Measurements from ENCODE around the gene UNC5C.

UNC5C gene

DNA sequence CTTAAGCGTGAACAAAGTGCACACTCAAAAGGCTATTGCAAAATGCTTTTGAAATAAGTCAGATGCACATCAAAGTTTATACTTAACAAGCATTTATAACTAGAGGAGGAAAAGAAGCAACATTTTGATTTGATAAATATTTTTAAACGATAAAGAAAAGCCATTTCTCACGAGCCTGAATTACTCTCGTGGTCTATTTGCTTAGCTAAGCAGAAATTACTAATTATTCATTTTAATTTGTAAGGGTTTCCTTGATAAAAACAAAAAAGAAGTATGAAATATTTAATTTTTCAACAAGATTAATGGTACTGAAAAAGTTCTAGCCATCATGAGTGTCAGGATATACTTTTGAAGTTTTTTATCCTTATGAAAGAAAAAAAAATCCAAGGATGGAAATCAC is 78.2 kb downstream of the UNC5C start:
- in situ Hi-C loops (cut with MboI; ENCODE audit: low sequenced_read_pairs): no loop called here

DNA sequence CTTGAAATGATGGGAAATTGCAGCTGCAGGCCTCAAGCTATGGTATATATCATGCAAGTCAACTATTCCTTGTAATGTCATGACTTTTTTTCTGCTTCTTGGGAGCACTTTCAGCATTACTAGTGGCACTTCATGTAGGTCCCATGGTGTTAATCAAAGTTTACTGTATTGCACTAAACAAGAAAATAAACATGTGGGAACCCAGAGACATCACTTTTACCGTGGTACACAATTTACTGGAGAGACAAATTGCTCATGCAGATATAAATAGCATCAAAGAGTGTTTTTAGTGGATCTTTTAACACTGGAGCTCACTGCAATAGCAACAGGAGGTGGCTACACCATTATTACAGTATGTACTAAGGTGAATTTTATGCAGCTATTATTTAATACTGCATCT is 79.2 kb downstream of the UNC5C start:
- in situ Hi-C loops (cut with MboI; ENCODE audit: low sequenced_read_pairs): no loop called here

DNA sequence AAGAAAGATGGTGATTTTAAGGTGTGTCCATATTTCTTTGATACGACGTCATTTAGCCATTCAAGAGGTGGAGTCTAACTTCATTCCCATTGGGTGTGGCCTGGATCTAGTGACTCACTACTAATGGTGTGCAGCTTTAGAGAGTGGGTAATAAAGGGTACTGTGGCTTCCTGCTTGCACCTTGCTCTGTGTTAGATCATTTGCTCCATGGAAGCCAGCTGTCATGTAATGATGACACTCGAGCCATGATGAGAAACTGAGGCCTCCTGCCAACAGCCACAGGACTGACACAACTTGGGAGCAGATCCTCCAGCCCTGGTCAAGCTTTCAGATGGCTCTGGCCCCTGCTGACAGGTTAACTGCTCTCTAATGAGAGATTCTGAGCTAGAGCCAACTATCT is 82.0 kb downstream of the UNC5C start:
- in situ Hi-C loops (cut with MboI; ENCODE audit: low sequenced_read_pairs): no loop called here

DNA sequence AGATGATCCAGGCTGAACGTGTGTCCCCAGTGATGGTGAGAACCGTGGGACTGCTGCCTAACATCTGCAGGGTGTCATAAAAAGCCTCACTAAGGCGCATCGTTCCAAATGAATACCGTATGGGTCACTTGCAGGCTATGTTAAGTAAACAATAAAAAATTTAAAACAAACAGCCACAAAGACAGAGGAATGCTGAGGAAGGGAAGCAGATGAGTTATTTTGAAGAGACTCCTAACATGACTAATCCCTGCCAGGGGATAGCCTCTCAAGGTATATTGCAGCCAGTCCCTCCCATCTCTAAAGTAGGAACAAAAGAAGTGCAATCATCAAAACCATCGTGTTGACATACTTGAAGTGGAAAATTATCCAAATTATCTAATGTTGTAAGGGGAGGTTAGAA is 83.8 kb downstream of the UNC5C start:
- in situ Hi-C loops (cut with MboI; ENCODE audit: low sequenced_read_pairs): no loop called here

DNA sequence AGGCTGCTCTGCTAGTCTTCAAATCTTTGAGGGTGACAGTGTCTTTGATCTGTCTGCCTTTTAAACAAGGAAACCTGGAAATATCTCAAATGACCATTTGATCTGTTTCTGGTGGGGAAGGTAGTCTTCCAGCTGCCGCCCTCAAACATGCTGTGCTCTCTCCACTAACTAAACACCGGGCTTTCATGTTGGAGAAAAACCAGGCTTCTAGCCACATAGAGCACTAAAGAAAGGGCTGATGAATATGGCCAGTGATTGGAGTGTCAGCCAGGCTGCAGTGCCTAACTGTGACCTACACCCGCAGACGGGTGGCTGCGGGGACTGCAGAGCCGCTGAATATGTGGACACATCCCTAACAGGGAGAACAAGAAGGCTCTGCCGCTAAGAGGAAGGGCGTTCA is 85.9 kb downstream of the UNC5C start:
- in situ Hi-C loops (cut with MboI; ENCODE audit: low sequenced_read_pairs): no loop called here

DNA sequence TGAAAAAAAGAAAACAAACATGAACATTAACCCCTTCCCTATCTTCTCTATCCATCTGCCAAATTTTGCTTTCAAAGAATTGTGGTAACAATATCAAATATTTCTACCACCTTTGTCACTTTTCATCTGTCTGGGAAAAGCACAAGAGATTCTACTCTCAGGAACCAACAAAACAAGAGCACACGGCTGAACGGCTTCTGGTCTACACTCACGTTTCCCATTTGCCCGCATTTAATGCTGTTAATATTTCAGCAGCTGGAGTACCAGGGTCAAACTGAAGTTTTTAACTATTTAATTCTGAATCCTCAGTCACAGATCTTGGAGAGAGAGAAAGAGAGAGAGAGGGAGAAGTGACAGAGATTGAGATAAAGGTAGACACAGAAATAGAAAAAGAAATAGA is 91.4 kb downstream of the UNC5C start:
- in situ Hi-C loops (cut with MboI; ENCODE audit: low sequenced_read_pairs): no loop called here

DNA sequence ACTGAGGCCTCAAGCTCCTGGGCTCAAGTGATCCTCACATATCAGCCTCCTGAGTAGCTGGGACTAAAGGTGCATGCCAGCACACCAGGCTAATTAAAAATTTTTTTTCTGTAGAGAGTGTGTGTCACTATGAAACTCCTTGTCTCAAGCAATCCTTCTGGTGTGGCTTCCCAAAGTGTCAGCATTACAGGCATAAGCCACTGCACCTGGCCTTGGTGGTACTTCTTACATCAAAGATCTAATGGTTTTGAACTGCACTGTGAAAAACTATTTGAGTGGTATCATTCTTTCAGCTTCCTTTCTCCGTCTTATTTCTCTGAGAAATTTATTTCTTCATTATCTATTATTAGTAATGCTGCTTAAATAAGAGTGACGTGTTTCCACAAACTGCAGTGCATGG is 98.5 kb downstream of the UNC5C start:
- in situ Hi-C loops (cut with MboI; ENCODE audit: low sequenced_read_pairs): no loop called here

DNA sequence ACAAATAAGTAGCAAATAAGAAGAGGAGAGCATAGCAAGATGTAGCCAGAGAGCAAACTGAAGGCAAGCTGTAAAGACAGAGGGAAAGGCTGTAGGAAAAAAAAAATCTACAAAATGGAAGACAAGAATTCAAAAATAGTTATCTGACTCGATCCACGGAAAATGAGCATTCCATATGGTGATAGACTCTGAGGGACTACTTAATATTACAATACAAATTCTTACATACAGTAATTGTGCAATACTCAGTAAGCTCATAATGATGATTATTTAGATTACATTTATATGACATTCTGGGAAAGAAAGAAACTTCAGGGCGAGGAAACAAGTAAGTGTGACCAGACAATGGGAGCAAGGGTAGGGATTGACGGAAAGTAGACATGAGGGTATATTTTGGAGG is 102.6 kb downstream of the UNC5C start:
- in situ Hi-C loops (cut with MboI; ENCODE audit: low sequenced_read_pairs): no loop called here

DNA sequence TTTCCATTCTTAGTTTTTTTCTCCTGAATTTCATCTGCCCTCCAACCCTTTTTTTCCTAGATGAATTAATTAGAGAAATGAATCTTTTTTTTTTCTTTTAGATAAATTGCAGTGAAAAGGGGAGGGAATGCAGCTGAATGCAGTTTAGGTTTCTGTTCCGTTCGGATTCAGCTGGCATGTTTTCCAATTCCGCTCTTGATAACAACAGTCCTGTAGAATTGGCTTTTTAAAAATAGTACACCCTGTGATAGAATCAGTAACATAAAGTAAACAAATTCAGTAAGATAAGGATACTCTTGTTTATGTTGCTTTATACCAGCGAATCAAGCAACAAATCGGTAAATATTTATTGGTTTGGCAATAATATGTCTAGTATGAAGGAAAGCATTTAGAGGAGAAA is 103.5 kb downstream of the UNC5C start:
- in situ Hi-C loops (cut with MboI; ENCODE audit: low sequenced_read_pairs): no loop called here

DNA sequence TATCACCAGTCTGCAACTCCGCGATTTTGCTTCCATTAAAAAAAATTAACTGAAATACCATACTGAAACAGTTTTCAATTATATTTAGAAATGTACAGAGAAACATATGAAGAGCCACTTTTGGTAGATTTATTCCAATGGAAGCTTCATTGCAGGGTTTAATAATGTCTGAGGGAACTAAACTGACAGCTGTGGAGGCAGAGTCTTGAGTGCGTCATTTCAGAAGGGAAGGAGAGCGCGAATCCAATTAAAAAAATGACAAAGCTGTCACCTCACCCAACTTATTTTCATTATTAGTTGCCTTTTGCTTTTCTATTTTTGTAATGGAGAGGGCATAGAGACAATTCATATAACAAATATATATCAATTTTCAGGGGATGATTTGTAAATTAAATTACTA is 104.0 kb downstream of the UNC5C start:
- in situ Hi-C loops (cut with MboI; ENCODE audit: low sequenced_read_pairs): no loop called here

DNA sequence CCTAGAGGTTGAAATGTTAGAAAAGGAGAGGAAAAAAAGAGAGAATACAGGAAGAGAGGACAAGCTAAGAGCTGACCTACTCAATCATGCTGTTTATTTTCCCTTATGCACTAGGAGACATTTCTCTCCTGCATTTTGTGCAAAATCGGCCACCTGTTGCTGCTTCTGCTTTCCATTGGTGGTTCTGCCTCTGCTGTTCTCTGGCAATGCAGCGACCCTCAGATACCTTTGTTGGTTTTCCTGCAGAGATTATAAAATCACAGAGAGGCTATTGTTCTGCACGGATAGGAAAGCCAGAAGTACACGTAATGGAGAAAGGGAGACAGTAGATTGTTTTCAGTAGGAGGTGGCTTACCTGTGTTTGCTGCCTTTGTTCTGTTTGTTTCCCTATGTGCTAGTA is 108.9 kb downstream of the UNC5C start:
- in situ Hi-C loops (cut with MboI; ENCODE audit: low sequenced_read_pairs): no loop called here

DNA sequence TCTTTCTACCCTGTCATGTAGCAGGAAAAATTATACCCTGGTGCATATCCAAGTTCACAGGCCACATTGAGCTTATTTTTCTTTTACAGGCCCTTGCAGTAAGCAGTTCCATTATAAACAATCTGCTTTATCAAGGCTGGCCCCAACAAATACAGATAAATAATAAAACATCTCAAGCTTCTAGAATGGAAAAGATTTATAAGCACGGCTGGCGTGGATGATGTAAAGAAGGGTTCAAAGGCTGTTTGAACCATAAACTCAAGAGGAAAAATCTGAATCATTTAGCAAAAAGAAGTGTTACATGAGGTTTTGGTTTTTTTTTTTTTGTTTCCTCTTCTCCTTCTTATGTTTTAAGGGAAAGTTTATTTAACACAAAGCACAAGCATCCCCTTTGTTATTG is 109.7 kb downstream of the UNC5C start:
- in situ Hi-C loops (cut with MboI; ENCODE audit: low sequenced_read_pairs): no loop called here

DNA sequence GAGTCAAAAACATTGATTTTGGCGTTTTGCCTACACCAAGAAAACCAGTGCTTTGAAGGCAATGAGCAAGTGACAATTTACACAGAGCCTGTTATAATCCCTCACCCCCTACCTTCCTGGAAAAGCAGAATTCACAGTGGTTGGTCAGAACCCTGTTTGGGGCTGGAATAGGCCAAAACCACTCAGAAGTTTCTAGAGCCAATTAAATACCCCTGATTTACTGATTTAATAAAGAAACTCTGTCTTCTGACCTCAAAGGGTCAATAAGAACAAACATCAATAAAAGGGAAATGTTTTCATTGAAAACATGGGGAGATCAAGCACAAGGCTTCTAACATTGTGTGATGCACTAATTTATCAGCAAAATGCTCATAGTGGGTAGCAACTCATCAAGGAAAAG is 116.3 kb downstream of the UNC5C start:
- in situ Hi-C loops (cut with MboI; ENCODE audit: low sequenced_read_pairs): no loop called here

DNA sequence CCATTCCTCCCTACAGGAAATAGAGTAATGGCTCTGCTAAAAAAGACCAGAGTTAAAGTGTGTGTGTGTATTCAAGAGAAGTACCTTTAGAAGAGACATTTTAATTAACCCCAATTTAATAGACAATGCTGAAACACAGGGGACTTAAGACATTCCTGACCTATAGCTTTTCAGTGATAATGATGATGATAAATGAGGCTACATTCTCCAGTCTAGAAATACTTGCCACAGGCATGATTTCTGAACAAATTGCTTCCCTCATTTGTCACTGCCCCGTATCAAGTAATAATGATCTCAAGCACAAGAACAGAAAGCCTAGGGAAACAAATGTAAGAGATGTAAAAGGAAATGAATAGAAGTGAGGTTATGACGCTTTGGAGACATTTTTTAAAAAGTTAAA is 117.1 kb downstream of the UNC5C start:
- in situ Hi-C loops (cut with MboI; ENCODE audit: low sequenced_read_pairs): no loop called here

DNA sequence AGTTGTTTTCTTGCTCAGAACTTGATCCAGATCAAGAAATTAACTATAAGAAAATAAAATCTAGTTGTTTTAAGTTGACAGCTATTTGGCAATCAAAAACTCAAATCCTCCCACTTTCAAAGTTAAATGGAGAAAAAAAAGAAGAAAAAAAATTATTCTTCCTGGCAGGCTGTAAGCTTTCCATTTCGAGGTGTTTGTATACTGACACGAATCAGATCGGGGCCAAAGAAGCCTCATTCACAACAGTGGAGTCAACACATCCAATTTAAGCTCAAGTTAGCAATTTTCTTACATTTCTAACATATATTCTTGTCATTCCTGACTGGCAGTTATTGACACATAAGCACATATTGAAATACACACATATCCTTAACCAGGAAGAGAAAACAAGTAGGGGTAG is 119.4 kb downstream of the UNC5C start:
- in situ Hi-C loops (cut with MboI; ENCODE audit: low sequenced_read_pairs): no loop called here

DNA sequence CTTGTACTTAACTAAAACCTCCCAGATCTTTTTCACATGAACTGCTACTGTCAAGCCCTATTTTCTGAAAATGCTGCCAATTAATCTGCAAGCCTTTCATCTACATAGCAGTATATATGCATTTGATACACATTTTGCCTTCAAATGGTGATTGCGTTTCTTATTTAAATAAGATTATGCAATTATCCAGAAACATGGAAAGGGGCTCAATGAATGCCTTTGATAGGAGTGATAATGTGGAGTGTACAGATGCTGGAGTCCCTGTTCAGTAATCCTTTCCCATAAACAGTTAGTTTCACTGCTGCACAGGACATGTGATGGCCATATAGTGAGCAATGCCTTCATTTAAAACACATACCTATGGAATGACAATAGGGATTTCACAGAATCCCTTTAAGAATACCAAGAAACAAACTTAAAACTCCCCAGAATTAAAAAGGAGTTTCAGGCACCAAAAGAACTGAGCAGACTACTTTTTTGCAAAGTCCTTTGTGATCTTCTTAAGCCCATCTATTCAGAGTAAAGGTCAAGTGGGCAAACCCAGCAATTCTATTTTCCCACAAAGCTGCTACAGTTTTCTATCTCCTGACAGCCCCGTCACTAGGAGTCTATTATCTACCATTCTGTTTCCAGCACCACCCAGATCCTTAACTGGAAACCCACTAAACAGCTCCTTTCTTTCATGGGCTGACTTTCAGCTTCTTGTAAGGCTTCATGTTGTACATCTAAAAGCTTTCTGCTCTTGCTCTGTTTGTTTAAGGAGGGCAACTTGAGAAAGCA is 120.3 kb downstream of the UNC5C start:
- in situ Hi-C loops (cut with MboI; ENCODE audit: low sequenced_read_pairs): no loop called here

DNA sequence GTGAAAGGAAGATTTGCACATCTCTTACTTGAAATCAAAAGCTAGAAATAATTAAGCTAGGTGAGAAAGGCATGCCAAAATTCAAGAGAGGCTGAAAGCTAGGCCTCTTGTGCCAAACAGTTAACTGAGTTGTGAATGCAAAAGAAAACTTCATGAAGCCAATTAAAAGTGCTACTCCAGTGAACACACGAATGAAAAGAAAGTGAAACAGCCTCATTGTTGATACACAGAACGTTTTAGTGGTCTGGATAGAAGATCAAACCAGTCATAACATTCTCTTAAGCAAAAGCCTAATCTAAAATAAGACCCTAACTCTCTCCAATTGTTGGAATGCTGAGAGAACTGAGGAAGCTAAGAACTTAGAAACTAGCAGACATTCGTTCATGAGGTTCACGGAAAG is 122.3 kb downstream of the UNC5C start:
- in situ Hi-C loops (cut with MboI; ENCODE audit: low sequenced_read_pairs): no loop called here

DNA sequence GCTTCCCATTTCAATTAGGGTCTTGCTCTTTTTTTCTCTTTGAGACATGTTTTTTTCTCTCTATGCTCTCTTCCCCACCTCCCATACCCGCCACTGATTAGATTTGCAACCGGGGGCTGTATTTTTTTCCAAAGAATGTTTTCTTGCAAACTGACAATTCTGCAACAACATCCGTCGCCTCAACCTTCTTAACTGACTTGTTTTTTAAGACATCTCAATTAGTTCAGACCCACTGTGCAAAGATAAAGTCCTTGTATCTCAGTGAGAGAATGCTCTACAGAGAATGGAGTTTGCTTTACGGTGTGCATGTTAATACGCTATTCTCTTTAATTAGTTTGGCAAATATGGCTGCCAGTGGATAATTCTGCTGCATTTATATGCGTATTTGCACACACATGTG is 126.3 kb downstream of the UNC5C start:
- in situ Hi-C loops (cut with MboI; ENCODE audit: low sequenced_read_pairs): no loop called here

DNA sequence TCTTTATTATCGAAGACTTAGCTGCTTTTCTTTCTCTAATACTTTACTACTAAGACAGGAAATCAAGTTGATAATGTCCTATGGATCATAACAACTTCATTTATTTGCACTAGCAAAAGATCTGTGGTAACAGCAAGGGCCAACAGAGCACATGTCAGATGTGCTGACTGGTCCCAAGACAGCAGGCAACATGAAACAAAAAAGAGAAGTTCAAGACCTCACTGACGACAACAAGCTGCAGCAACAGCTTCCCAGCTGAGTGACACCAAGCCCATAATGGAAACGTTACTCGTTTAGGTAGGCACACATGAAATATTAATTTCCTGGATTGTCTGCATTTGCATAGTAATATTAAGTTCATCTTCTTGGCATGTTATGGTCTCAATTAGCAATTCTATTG is 126.9 kb downstream of the UNC5C start:
- in situ Hi-C loops (cut with MboI; ENCODE audit: low sequenced_read_pairs): no loop called here

DNA sequence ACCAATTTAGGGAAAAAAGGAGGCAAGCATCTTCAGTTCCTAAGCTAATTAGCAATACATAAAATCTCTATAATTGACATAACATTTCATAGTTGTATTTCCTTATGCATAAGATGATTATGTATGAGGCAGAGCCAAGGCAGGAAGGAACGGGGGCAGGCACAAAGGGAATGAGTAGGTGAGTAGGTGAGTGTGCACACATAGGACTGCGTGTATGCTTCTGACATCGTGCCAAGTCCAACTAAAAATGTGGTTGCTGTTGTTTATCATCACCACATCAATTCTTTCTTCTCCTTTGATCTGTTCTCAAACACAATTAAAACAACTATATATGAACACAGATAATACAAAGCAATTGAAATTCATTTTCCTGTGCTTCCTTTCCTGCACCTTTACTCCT is 131.2 kb downstream of the UNC5C start:
- in situ Hi-C loops (cut with MboI; ENCODE audit: low sequenced_read_pairs): no loop called here

DNA sequence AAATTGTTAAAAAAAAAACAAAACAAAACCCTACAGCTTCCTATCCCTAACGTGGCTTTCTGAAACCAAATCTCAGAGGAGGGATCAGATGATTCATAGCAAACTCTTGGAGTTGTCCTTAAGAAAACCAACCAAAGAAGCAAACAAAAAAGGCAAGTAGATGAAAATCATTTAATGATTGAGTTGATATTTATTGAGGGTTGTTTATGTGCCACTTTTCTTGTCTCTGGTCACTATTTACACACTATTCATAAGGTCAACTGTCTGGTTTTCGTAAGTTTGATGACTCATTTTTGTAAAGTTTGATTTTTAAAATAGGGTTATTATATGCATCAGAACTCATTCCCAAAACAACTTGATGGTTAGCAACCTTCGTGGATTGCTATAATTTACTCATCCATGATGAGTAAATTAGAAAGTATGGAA is 133.4 kb downstream of the UNC5C start:
- in situ Hi-C loops (cut with MboI; ENCODE audit: low sequenced_read_pairs): no loop called here

DNA sequence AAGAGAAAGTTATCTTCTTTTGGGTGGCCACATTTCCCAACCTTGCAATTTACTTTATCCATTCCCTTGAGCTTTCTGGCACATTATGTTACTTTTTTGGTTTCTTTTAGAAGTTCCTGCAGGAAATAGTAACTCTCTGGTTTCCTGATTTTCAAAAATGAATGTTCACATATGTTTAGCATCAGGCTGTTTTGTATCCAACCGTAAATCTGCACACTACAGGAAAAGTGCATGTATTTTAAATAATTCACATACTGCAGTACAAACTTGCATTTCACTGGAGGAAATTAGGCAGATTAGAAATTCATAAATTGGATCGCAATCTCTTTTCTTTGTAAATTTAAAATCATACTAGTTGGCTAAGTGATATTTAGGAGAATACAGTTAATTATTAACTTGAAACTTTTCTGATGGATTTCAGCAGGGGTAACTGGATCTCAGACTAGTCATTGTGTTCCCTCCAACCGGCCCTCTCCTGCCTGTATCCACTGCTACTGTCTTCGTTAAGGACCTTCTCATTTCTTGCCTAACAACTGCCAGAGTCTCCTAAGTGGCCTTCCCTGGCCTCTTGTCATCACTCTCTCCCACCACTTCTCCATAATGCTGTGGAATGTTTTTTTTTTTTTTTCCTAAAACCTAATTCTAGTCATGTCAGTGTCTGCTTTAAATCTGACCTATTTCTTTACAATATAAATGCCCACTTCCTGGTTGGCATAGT is 137.2 kb downstream of the UNC5C start:
- in situ Hi-C loops (cut with MboI; ENCODE audit: low sequenced_read_pairs): no loop called here
